ENCODE data around the gene LRRC36.

DNA sequence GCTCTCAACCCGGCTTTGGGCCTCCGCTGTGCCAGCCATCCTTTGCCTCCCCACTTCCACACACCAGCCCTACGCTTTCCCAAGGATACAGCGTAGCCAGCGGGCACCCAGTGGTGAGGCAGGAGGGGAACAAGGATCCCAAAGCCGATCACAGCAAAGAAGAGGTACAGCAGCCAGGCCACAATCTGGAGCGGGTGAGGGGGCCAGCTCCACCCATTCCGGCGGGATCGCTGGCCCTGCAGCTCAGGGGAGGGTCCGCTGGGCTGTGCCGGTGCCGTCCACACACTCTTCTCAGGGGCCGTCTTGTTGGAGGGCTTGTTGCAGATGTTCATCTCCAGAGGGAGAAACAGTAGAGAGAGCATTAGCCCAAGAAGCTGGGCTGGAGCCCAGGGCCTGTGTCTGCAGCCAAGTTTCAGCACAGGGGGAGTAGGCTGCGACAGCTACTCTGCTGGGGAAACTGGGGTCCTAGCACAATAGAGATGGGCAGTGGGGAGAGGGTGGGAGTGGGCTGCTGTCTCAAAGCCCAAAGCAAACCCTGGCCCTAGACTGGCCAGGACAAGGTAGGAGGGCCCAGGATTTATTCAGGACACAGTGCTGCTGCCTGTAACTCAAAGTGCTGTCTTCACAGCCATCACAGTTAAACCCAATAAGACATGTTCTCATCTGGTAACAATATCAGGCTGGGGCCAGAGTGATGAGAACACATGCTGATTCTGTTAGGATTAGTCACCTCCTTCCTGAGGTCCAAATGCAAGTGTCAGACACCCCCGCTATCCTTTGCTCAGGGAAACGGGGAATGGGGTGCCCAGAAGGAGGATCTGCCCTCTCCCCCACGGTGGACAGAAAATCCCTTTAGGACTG, 79.7 kb downstream of the LRRC36 start:
- no peak for TF ChIP-seq EZH2 (optimal IDR thresholded peaks at IDR 0.05; ENCODE audit: low read depth, low read length)
- TF ChIP-seq, protein P1, sequence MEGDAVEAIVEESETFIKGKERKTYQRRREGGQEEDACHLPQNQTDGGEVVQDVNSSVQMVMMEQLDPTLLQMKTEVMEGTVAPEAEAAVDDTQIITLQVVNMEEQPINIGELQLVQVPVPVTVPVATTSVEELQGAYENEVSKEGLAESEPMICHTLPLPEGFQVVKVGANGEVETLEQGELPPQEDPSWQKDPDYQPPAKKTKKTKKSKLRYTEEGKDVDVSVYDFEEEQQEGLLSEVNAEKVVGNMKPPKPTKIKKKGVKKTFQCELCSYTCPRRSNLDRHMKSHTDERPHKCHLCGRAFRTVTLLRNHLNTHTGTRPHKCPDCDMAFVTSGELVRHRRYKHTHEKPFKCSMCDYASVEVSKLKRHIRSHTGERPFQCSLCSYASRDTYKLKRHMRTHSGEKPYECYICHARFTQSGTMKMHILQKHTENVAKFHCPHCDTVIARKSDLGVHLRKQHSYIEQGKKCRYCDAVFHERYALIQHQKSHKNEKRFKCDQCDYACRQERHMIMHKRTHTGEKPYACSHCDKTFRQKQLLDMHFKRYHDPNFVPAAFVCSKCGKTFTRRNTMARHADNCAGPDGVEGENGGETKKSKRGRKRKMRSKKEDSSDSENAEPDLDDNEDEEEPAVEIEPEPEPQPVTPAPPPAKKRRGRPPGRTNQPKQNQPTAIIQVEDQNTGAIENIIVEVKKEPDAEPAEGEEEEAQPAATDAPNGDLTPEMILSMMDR (IDR thresholded peaks at IDR 0.05; ENCODE audit: low read length) = no peak
- no peak for TF ChIP-seq EZH2phosphoT487 (IDR thresholded peaks at IDR 0.05; ENCODE audit: low read length)
